Measurements from ENCODE around the gene EIF4E2.

The EIF4E2 gene

GRCh38 chr2:232515639-232516038, 34.9 kb upstream of the EIF4E2 start:
- TF ChIP-seq, protein P1, sequence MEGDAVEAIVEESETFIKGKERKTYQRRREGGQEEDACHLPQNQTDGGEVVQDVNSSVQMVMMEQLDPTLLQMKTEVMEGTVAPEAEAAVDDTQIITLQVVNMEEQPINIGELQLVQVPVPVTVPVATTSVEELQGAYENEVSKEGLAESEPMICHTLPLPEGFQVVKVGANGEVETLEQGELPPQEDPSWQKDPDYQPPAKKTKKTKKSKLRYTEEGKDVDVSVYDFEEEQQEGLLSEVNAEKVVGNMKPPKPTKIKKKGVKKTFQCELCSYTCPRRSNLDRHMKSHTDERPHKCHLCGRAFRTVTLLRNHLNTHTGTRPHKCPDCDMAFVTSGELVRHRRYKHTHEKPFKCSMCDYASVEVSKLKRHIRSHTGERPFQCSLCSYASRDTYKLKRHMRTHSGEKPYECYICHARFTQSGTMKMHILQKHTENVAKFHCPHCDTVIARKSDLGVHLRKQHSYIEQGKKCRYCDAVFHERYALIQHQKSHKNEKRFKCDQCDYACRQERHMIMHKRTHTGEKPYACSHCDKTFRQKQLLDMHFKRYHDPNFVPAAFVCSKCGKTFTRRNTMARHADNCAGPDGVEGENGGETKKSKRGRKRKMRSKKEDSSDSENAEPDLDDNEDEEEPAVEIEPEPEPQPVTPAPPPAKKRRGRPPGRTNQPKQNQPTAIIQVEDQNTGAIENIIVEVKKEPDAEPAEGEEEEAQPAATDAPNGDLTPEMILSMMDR (IDR thresholded peaks at IDR 0.05; ENCODE audit: control insufficient read depth, extremely low read depth, insufficient read depth): no peak
- no peak for DNase-seq (ENCODE audit: low read depth)
- no peak overlapping the region for H3K4me3 ChIP-seq (ENCODE audit: low read depth, low read length)

DNA sequence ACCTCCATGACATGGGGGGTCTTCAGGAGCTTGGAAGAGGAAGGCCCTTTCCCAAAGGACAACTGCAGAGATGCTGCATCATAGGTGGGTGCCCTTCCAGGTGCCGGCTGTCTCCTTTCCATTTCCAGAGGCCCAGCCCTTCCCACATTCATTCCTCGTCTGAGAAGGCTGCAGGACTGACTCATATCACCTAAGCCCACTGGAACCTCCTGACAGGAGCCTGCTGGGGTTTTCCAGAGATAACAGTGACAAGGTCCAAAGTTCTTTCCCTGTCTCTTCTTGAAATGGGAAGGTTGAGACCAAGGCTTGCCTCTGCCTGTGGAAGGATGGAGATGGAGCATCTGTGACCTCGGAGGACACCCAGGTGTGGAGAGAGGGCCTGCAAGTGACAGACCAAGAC, 33.9 kb upstream of the EIF4E2 start:
- no peak overlapping the region for H3K4me3 ChIP-seq (ENCODE audit: low read depth, low read length)
- TF ChIP-seq, protein P1 (IDR thresholded peaks at IDR 0.05; ENCODE audit: control insufficient read depth, extremely low read depth, insufficient read depth): no peak
- DNase-seq (ENCODE audit: low read depth): no peak

DNA sequence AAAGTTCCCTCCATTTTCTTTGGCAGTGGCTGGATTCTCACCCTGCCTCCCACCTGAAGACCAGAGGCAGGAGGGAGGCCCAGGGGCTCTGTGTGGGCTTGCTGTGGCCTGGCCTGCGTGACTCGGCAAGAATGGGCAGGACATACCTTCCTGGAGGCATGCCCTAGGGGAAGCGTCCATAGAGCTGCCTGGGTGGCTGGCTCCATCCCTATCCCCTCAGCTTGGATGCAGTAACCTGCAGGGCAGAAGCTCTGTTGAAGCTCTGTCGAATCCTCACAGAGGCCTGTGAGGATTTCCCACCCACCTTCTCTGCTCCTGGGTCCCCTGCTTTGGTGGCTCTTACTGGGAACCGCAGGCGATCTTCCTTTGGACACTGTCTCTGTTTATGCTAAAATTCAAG, 31.6 kb upstream of the EIF4E2 start:
- DNase-seq (ENCODE audit: low read depth): no peak
- H3K4me3 ChIP-seq (ENCODE audit: low read depth, low read length): no peak overlapping the region
- TF ChIP-seq, protein P1 (IDR thresholded peaks at IDR 0.05; ENCODE audit: control insufficient read depth, extremely low read depth, insufficient read depth): no peak

DNA sequence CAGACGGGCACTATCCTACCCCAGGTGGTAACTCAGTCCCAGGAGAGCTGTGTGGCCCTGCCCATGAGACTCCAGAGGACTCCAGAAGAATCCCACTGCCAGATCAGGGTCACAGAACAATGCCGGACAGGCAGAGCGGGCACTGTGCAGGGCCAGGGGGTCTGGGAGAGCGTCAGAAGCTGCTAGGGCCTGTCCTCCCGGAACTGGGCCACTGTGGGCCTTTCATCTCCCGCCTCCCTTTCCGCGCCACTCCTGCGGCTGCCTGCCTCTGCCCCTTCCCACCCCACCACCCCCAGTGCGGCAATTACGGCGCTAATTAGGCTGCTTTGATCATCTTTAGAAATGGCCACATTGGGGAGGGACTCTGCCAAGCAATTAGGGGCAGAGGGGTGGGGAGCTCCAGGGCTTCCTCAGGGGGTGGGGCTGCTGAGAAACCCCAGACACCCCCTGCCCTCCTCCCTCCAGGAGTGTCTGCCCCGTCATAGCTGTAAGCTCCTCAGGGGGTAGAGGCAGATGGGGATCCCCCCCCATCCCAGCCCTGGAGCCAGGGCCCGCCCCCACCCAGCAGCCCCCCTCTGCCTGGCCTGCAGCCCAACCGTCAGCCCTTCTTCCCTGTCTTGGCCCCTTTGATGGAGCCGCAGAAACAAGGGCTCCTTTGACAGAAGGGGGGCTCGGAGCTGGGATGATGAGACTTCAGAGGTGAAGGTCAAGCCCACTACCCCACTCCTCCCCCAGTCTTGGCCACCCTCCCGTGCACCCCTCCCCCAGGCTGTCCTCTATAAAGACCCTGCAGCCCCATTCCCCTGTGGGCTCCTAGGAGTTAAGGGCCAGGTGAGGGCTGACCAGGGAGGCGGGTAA, 30.7 kb upstream of the EIF4E2 start, which contains the start of gene PRSS56:
Gene PRSS56 (plus strand): TSS at position 808 of the 858 bp plus-strand sequence. CDS start 211 bp downstream, outside the sequence.
- TF ChIP-seq, protein P1 (IDR thresholded peaks at IDR 0.05; ENCODE audit: control insufficient read depth, extremely low read depth, insufficient read depth): no peak
- DNase-seq (ENCODE audit: low read depth): no peak
- H3K4me3 ChIP-seq (ENCODE audit: low read depth, low read length): no peak within 1 kb of the TSS

DNA sequence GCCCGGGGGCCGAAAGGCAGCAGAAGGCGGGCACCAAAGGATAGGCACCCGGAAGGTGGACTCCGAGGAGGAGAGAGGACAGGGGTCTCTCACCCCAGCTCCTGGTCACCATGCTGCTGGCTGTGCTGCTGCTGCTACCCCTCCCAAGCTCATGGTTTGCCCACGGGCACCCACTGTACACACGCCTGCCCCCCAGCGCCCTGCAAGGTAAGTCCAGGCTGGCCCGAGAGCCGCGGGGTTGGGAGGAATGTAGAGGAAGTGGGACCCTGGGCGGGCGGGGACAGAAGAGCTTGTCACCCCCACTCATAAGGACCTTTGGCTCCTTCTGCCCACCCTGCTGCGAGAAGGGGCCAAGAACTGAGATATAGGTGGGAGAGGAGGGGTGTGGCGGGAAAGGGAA, 30.0 kb upstream of the EIF4E2 start:
- no peak for DNase-seq (ENCODE audit: low read depth)
- H3K4me3 ChIP-seq (ENCODE audit: low read depth, low read length): no peak overlapping the region
- TF ChIP-seq, protein P1 (IDR thresholded peaks at IDR 0.05; ENCODE audit: control insufficient read depth, extremely low read depth, insufficient read depth): no peak

GRCh38 chr2:232521098-232521497, 29.4 kb upstream of the EIF4E2 start:
- no peak overlapping the region for H3K4me3 ChIP-seq (ENCODE audit: low read depth, low read length)
- TF ChIP-seq, protein P1 (IDR thresholded peaks at IDR 0.05; ENCODE audit: control insufficient read depth, extremely low read depth, insufficient read depth): no peak
- DNase-seq (ENCODE audit: low read depth): no peak
